Neural progenitor cell (in vitro differentiated cells): ENCODE measurements around the gene CLEC18C.

Source experiments
- EZH2 ChIP-seq: fragments of 200-600 bp; sonication (generic); IDR thresholded peaks from 2 replicates; pipeline ENCODE4 v1.6.1; 2017; ENCODE audit warnings: antibody characterized with exemption, mild to moderate bottlenecking, moderate library complexity
- EZH2phosphoT487 ChIP-seq: fragments of 200-600 bp; sonication (generic); IDR thresholded peaks from 2 replicates; pipeline ENCODE4 v1.6.1; 2017; ENCODE audit warnings: antibody characterized with exemption
- TF ChIP-seq, protein P1 (sequence below): fragments of 200-600 bp; sonication (generic); IDR thresholded peaks from 2 replicates; pipeline ENCODE4 v1.5.1; 2017; ENCODE audit warnings: antibody characterized with exemption, mild to moderate bottlenecking

DNA sequence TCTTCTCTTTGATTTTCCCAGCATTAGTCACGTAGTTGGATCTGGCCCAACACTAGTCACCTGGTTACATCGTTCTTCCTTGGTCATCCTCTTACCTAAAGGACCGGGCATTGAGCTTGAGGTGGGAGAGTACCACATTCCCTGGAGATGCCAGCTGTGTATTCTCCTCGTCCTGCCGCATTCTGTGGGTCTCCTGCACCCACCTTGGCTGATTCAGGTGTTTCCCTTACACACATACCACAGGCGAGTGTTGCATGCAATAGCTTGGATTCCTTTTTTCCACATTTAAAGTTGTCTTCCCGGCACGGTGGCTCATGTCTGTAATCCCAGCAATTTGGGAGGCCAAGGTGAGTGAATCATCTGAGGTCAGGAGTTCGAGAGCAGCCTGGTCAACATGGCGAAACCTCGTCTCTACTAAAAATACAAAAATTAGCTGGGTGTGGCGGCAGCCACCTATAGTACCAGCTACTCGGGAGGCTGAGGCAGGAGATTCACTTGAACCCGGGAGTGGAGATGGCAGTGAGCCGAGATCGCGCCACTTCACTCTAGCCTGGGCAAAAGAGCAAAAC, 21.6 kb upstream of the CLEC18C start:
- TF ChIP-seq, protein P1, sequence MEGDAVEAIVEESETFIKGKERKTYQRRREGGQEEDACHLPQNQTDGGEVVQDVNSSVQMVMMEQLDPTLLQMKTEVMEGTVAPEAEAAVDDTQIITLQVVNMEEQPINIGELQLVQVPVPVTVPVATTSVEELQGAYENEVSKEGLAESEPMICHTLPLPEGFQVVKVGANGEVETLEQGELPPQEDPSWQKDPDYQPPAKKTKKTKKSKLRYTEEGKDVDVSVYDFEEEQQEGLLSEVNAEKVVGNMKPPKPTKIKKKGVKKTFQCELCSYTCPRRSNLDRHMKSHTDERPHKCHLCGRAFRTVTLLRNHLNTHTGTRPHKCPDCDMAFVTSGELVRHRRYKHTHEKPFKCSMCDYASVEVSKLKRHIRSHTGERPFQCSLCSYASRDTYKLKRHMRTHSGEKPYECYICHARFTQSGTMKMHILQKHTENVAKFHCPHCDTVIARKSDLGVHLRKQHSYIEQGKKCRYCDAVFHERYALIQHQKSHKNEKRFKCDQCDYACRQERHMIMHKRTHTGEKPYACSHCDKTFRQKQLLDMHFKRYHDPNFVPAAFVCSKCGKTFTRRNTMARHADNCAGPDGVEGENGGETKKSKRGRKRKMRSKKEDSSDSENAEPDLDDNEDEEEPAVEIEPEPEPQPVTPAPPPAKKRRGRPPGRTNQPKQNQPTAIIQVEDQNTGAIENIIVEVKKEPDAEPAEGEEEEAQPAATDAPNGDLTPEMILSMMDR, result no peak
- TF ChIP-seq EZH2phosphoT487 (no peak), EZH2 (no peak)
